Retinal pigment epithelial cell (primary cell): ENCODE data around the gene ILK.
A peak's percentile ranks its signal among the peaks of the same experiment; 100 is the strongest.

Experiments
- DNase-seq: peaks from one replicate; pipeline ENCODE4 v3.0.0-alpha.2; 2010; ENCODE audit warnings: low read depth
- H3K4me3 ChIP-seq: 2 replicates; pipeline ENCODE4 v1.5.1; 2011; ENCODE audit warnings: mild to moderate bottlenecking, low read length, control low read depth, moderate library complexity
- CTCF ChIP-seq: conservative IDR thresholded peaks from 2 replicates; pipeline ENCODE4 v1.5.1; 2011; ENCODE audit warnings: low read depth, low read length, control low read depth, inconsistent platforms

Gene ILK

GRCh38 chr11:6599881-6600390 is 3.6 kb upstream of the ILK start:
- no peak for DNase-seq
- TF ChIP-seq CTCF: no peak
- H3K4me3 ChIP-seq: no peak overlapping the region

GRCh38 chr11:6601041-6601461 is 2.5 kb upstream of the ILK start:
- no peak overlapping the region for H3K4me3 ChIP-seq
- no peak for DNase-seq
- TF ChIP-seq CTCF: no peak

- peak overlapping the region; percentile 98 for H3K4me3 ChIP-seq
- TF ChIP-seq CTCF: no peak
- DNase-seq: no peak
These were observed 1.3 kb upstream of the ILK start for GRCh38 chr11:6602096-6602940.

GRCh38 chr11:6604081-6604626 is 580 bp downstream of the ILK start:
- TF ChIP-seq CTCF: peak; percentile 27
- no peak for DNase-seq
- peak overlapping the region; percentile 98 for H3K4me3 ChIP-seq

- peak overlapping the region; percentile 98 for H3K4me3 ChIP-seq
- TF ChIP-seq CTCF: no peak
- no peak for DNase-seq
These were observed 1.2 kb downstream of the ILK start for GRCh38 chr11:6604790-6605189.

GRCh38 chr11:6606471-6607189 is 3.1 kb downstream of the ILK start:
- peak; percentile 70 for DNase-seq
- no peak overlapping the region for H3K4me3 ChIP-seq
- TF ChIP-seq CTCF: no peak
